Measurements from ENCODE around the gene THAP10. TPM values are rescaled to one million over a fixed set of nuclear protein-coding genes. Genes with fewer than 3 reads are reported as not detected.

THAP10 gene
- total RNA-seq, 2 donors from 2014 or later = 3.2 to 3.6 TPM

Other genes with a start within 250 kb of the THAP10 start
- 10 to 100 TPM; 28.2 to 37.6 TPM for gene UACA, start 128.9 kb downstream of the THAP10 start, total RNA-seq
- gene LARP6, start 38.3 kb downstream of the THAP10 start, total RNA-seq = 10 to 100 TPM; 34.4 to 47.2 TPM
- gene LRRC49, start 393 bp upstream of the THAP10 start, total RNA-seq = 10 to 100 TPM; 33.0 to 33.1 TPM
- 10 to 100 TPM; 39.8 to 68.3 TPM for gene THSD4, start 223.0 kb upstream of the THAP10 start, total RNA-seq